GM12891 (cell line): ENCODE measurements around the gene FLVCR1.

Experiments used
- PAX5 ChIP-seq: IDR thresholded peaks from 2 replicates; pipeline ENCODE4 v1.6.1; 2011; ENCODE audit warnings: low read length, moderate library complexity, mild to moderate bottlenecking; ENCODE audit not compliant: insufficient read depth, severe bottlenecking
- POLR2A ChIP-seq: IDR thresholded peaks from 2 replicates; pipeline ENCODE4 v1.6.1; 2011; ENCODE audit warnings: low read depth, low read length, control low read depth
- POLR2AphosphoS5 ChIP-seq: IDR thresholded peaks from 2 replicates; pipeline ENCODE4 v1.6.1; 2011; ENCODE audit warnings: low read depth, low read length, control low read depth
- POU2F2 ChIP-seq: IDR thresholded peaks from 2 replicates; pipeline ENCODE4 v1.6.1; 2011; ENCODE audit warnings: low read depth, mild to moderate bottlenecking, control low read depth, low read length, moderate library complexity
- SPI1 ChIP-seq: IDR thresholded peaks from 2 replicates; pipeline ENCODE4 v1.6.1; 2011; ENCODE audit warnings: low read depth, low read length, control low read depth
- TAF1 ChIP-seq: IDR thresholded peaks from 2 replicates; pipeline ENCODE4 v1.6.1; 2011; ENCODE audit warnings: low read depth, low read length, control low read depth

GRCh38 chr1:212920246-212920645, 62.2 kb downstream of the FLVCR1 start:
- no peak for TF ChIP-seq POLR2AphosphoS5
- TF ChIP-seq POLR2A, result no peak
- TF ChIP-seq TAF1, result no peak
- TF ChIP-seq SPI1, result no peak
- no peak for TF ChIP-seq PAX5
- TF ChIP-seq POU2F2, result no peak
